ENCODE data around the gene APBA2.

DNA sequence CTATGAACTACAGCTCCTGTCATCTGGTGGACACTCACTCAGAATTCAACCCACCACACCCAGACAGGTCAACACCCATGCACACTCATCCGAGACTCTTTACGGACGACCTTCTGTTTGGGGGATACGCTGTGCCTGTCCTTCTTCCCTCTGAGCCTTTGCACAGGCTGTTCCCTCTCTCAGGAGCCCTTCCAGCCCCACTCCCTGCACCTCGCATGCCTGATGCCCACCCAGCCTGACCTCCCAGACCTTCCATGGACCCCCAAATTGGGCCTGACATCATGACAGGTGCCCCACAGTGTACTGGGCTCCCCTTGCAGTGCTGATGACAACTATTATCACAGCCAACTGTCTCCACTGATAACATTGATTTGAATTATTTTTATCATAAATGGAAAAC, 248.0 kb downstream of the APBA2 start:
- TF ChIP-seq ZNF230 (CRISPR knock-in tag; IDR thresholded peaks at IDR 0.05) (no peak), DNMT3B (CRISPR knock-in tag; conservative IDR thresholded peaks at IDR 0.05) (no peak), NFYB (CRISPR knock-in tag; IDR thresholded peaks at IDR 0.05) (no peak), SRSF9 (IDR thresholded peaks at IDR 0.05; ENCODE audit: borderline replicate concordance, insufficient read depth, low read depth, low read length, poor library complexity, severe bottlenecking) (no peak), NR3C1 (CRISPR knock-in tag; IDR thresholded peaks at IDR 0.05) (no peak), ZNF3 (CRISPR knock-in tag; IDR thresholded peaks at IDR 0.05) (no peak), GLI4 (CRISPR knock-in tag; IDR thresholded peaks at IDR 0.05; ENCODE audit: borderline replicate concordance) (no peak), TAF1 (CRISPR knock-in tag; IDR thresholded peaks at IDR 0.05) (no peak), NR2F2 (IDR thresholded peaks at IDR 0.05; ENCODE audit: borderline replicate concordance, low read depth) (no peak)
- TF ChIP-seq, protein P1, sequence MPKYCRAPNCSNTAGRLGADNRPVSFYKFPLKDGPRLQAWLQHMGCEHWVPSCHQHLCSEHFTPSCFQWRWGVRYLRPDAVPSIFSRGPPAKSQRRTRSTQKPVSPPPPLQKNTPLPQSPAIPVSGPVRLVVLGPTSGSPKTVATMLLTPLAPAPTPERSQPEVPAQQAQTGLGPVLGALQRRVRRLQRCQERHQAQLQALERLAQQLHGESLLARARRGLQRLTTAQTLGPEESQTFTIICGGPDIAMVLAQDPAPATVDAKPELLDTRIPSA (CRISPR knock-in tag; IDR thresholded peaks at IDR 0.05; ENCODE audit: borderline replicate concordance), result no peak
- TF ChIP-seq, protein P2, sequence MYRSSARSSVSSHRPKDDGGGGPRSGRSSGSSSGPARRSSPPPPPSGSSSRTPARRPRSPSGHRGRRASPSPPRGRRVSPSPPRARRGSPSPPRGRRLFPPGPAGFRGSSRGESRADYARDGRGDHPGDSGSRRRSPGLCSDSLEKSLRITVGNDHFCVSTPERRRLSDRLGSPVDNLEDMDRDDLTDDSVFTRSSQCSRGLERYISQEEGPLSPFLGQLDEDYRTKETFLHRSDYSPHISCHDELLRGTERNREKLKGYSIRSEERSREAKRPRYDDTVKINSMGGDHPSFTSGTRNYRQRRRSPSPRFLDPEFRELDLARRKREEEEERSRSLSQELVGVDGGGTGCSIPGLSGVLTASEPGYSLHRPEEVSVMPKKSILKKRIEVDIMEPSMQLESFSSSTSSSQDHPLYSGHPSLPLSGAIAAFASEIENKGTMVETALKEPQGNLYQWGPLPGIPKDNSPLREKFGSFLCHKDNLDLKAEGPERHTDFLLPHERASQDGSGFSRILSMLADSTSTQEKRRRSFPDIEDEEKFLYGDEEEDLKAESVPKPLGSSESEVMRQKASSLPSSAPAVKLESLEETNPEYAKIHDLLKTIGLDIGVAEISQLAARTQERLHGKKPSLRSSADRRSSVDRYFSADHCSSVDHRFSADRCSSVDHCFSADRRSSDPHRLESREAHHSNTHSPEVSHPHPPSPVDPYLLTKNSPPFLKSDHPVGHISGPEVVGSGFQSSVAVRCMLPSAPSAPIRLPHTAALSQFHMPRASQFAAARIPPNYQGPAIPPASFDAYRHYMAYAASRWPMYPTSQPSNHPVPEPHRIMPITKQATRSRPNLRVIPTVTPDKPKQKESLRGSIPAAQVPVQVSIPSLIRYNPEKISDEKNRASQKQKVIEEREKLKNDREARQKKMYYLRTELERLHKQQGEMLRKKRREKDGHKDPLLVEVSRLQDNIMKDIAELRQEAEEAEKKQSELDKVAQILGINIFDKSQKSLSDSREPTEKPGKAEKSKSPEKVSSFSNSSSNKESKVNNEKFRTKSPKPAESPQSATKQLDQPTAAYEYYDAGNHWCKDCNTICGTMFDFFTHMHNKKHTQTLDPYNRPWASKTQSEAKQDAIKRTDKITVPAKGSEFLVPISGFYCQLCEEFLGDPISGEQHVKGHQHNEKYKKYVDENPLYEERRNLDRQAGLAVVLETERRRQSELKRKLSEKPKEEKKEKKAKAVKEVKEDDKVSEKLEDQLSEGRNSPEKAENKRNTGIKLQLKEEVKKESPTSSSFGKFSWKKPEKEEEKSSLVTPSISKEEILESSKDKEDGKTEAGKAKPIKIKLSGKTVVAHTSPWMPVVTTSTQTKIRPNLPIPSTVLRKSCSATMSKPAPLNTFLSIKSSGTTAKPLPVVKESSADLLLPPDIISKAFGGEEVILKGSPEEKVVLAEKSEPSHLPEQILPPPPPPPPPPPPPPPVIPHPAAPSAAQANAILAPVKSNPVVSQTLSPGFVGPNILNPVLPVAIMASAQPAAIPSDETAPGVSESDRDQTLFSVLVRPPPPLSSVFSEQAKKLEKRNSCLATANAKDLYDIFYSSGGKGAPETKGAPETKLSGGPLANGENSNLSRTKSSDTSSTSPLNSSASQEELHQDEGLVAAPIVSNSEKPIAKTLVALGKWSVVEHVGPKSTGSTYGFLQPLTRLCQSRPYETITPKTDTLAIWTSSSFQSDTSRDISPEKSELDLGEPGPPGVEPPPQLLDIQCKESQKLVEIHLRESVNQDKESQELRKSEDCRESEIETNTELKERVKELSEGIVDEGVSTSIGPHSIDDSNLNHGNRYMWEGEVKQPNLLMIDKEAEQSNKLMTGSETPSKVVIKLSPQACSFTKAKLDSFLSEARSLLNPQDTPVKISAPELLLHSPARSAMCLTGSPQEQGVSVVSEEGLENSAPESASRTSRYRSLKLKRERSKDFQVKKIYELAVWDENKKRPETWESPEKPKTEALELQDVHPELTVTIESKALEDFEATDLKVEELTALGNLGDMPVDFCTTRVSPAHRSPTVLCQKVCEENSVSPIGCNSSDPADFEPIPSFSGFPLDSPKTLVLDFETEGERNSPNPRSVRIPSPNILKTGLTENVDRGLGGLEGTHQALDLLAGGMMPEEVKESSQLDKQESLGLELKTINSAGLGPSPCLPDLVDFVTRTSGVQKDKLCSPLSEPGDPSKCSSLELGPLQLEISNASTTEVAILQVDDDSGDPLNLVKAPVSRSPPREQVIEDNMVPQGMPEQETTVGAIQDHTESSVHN (CRISPR knock-in tag; IDR thresholded peaks at IDR 0.05), result no peak
- TF ChIP-seq, protein P3, sequence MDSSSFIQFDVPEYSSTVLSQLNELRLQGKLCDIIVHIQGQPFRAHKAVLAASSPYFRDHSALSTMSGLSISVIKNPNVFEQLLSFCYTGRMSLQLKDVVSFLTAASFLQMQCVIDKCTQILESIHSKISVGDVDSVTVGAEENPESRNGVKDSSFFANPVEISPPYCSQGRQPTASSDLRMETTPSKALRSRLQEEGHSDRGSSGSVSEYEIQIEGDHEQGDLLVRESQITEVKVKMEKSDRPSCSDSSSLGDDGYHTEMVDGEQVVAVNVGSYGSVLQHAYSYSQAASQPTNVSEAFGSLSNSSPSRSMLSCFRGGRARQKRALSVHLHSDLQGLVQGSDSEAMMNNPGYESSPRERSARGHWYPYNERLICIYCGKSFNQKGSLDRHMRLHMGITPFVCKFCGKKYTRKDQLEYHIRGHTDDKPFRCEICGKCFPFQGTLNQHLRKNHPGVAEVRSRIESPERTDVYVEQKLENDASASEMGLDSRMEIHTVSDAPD (CRISPR knock-in tag; IDR thresholded peaks at IDR 0.05), result no peak
- TF ChIP-seq, protein P4, sequence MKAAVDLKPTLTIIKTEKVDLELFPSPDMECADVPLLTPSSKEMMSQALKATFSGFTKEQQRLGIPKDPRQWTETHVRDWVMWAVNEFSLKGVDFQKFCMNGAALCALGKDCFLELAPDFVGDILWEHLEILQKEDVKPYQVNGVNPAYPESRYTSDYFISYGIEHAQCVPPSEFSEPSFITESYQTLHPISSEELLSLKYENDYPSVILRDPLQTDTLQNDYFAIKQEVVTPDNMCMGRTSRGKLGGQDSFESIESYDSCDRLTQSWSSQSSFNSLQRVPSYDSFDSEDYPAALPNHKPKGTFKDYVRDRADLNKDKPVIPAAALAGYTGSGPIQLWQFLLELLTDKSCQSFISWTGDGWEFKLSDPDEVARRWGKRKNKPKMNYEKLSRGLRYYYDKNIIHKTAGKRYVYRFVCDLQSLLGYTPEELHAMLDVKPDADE (CRISPR knock-in tag; IDR thresholded peaks at IDR 0.05), result no peak
- TF ChIP-seq, protein P5, sequence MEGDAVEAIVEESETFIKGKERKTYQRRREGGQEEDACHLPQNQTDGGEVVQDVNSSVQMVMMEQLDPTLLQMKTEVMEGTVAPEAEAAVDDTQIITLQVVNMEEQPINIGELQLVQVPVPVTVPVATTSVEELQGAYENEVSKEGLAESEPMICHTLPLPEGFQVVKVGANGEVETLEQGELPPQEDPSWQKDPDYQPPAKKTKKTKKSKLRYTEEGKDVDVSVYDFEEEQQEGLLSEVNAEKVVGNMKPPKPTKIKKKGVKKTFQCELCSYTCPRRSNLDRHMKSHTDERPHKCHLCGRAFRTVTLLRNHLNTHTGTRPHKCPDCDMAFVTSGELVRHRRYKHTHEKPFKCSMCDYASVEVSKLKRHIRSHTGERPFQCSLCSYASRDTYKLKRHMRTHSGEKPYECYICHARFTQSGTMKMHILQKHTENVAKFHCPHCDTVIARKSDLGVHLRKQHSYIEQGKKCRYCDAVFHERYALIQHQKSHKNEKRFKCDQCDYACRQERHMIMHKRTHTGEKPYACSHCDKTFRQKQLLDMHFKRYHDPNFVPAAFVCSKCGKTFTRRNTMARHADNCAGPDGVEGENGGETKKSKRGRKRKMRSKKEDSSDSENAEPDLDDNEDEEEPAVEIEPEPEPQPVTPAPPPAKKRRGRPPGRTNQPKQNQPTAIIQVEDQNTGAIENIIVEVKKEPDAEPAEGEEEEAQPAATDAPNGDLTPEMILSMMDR (CRISPR knock-in tag; IDR thresholded peaks at IDR 0.05), result no peak

All from HepG2 (cell line).